Measurements from ENCODE around the gene AQP5.

Gene AQP5

GRCh38 chr12:49980501-49981349, 19.1 kb downstream of the AQP5 start:
- TF ChIP-seq REST (IDR thresholded peaks at IDR 0.05; ENCODE audit: insufficient replicate concordance, low read depth) (no peak), CTCF (IDR thresholded peaks at IDR 0.05; ENCODE audit: insufficient read depth, low read length) (no peak), POLR2AphosphoS5 (IDR thresholded peaks at IDR 0.05; ENCODE audit: low read depth) (no peak), GABPA (IDR thresholded peaks at IDR 0.05; ENCODE audit: low read depth) (no peak), SPI1 (IDR thresholded peaks at IDR 0.05; ENCODE audit: borderline replicate concordance, low read depth) (no peak)
- H3K27ac ChIP-seq (replicated peaks) = no peak overlapping the region
- H3K27me3 ChIP-seq (ENCODE audit: insufficient read depth, poor library complexity, severe bottlenecking) = no peaks in the 10 kb centered on the region

GRCh38 chr12:49982246-49983087, 20.8 kb downstream of the AQP5 start:
- no peak overlapping the region for H3K4me3 ChIP-seq (replicated peaks; ENCODE audit: insufficient read depth, low read length)
- H3K27ac ChIP-seq (replicated peaks) = no peak overlapping the region
- no peak for TF ChIP-seq GABPA (IDR thresholded peaks at IDR 0.05; ENCODE audit: low read depth)
- no peak for TF ChIP-seq REST (IDR thresholded peaks at IDR 0.05; ENCODE audit: insufficient replicate concordance, low read depth)
- peak; percentile 36; the same call in 1 of the 2 replicates for TF ChIP-seq SPI1 (IDR thresholded peaks at IDR 0.05; ENCODE audit: borderline replicate concordance, low read depth)
- no peaks in the 10 kb centered on the region for H3K27me3 ChIP-seq (ENCODE audit: insufficient read depth, poor library complexity, severe bottlenecking)
- DNase-seq (ENCODE audit: low read depth in 1 of 2, low spot score in 1 of 2) = no peak

More at GRCh38 chr12:49980501-49981349, 19.1 kb downstream of the AQP5 start:
- no peak for DNase-seq (ENCODE audit: low read depth in 1 of 2, low spot score in 1 of 2)
- H3K4me3 ChIP-seq (replicated peaks; ENCODE audit: insufficient read depth, low read length) = no peak overlapping the region

- H3K27me3 ChIP-seq (ENCODE audit: insufficient read depth, poor library complexity, severe bottlenecking) = no peaks in the 10 kb centered on the region
- DNase-seq (ENCODE audit: low read depth in 1 of 2, low spot score in 1 of 2) = no peak
- no peak overlapping the region for H3K4me3 ChIP-seq (replicated peaks; ENCODE audit: insufficient read depth, low read length)
- no peak overlapping the region for H3K27ac ChIP-seq (replicated peaks)
- no peak for TF ChIP-seq SPI1 (IDR thresholded peaks at IDR 0.05; ENCODE audit: borderline replicate concordance, low read depth)
Observed at GRCh38 chr12:49983892-49984291, 22.2 kb downstream of the AQP5 start.

GRCh38 chr12:49984476-49985359, 23.0 kb downstream of the AQP5 start:
- no peak for DNase-seq (ENCODE audit: low read depth in 1 of 2, low spot score in 1 of 2)
- Histone ChIP-seq H3K4me3 (replicated peaks; ENCODE audit: insufficient read depth, low read length) (no peak overlapping the region), H3K27ac (replicated peaks) (no peak overlapping the region), H3K27me3 (ENCODE audit: insufficient read depth, poor library complexity, severe bottlenecking) (no peaks in the 10 kb centered on the region)
- TF ChIP-seq REST (IDR thresholded peaks at IDR 0.05; ENCODE audit: insufficient replicate concordance, low read depth) (no peak), POLR2AphosphoS5 (IDR thresholded peaks at IDR 0.05; ENCODE audit: low read depth) (no peak), CTCF (IDR thresholded peaks at IDR 0.05; ENCODE audit: insufficient read depth, low read length) (no peak), GABPA (IDR thresholded peaks at IDR 0.05; ENCODE audit: low read depth) (no peak), SPI1 (IDR thresholded peaks at IDR 0.05; ENCODE audit: borderline replicate concordance, low read depth) (no peak)

Data from HL-60 (cell line).